K562 (cell line): ENCODE data around the gene MAP1LC3A. TPM values are rescaled to one million over a fixed set of nuclear protein-coding genes. Genes with fewer than 3 reads are reported as not detected.
A peak's percentile ranks its signal among the peaks of the same experiment; 100 is the strongest.

Experiments used
- ATAC-seq: fragments of 200-7000 bp; cut with Tn5 transposase; 3 replicates; pipeline ENCODE4 v1.9.1; 2020; ENCODE audit warnings: moderate library complexity
- BruUV-seq: library from RNA; stranded (reverse); fragments of 400-500 nt; replicated peaks from 2 replicates; lab custom pipeline; 2021; lab: Mats Ljungman, UMichigan
- CTCF ChIA-PET: fragments of 300-600 bp; formaldehyde crosslinking; extraction: SDS; loops from one replicate; lab custom pipeline; 2021; ENCODE audit warnings: low intra/inter-chr PET ratio; lab: Yijun Ruan, JAX
- POLR2A ChIA-PET: fragments of 300-600, 350-650 bp; sonication (Branson Sonifier 250); formaldehyde crosslinking; extraction: SDS; loops from one replicate; lab custom pipeline; 2021; ENCODE audit warnings: antibody characterized with exemption, inconsistent platforms; lab: Yijun Ruan, JAX
- DNase-seq, 4 experiments: peaks; one replicate each; pipeline versions ENCODE4 v3.0.0 to v3.0.0-alpha.2; 2011 to 2018; ENCODE audit warnings: low spot score in 3 of 4, mixed read lengths in 3 of 4; ENCODE audit errors: extremely low read depth in 1 of 4
- FAIRE-seq: peaks from 2 replicates; lab custom pipeline; 2011; peaks lifted over from hg19 to GRCh38; lab: Jason Lieb, UNC
- H2AFZ ChIP-seq: 2 replicates; pipeline ENCODE4 v1.6.0; 2011; ENCODE audit warnings: low read depth, low read length, control low read depth, inconsistent platforms
- H3K27ac ChIP-seq: fragments of 200-600 bp; 3 replicates; pipeline ENCODE4 v1.8.0; 2011; ENCODE audit warnings: low read depth, mild to moderate bottlenecking, control low read depth, inconsistent platforms, low read length, moderate library complexity, mixed read lengths; ENCODE audit errors: extremely low read depth
- H3K27me3 ChIP-seq, 2 experiments: fragments of 300-600 bp in 1 of 2; 2 replicates in 1 of 2; 3 replicates in 1 of 2; pipeline versions ENCODE4 v1.6.0 to v1.8.0; 2011; ENCODE audit warnings: inconsistent platforms in 2 of 2, low read length in 2 of 2, mild to moderate bottlenecking in 1 of 2, mixed read lengths in 1 of 2, moderate library complexity in 1 of 2; ENCODE audit not compliant: control insufficient read depth in 2 of 2, insufficient read depth in 2 of 2
- H3K36me3 ChIP-seq: fragments of 300-600 bp; 3 replicates; pipeline ENCODE4 v1.8.0; 2011; ENCODE audit warnings: mild to moderate bottlenecking, low read length, inconsistent platforms; ENCODE audit not compliant: control insufficient read depth, insufficient read depth
- H3K4me1 ChIP-seq, 2 experiments: fragments of 200-600 bp in 1 of 2; replicated peaks in 1 of 2; 2 replicates in 1 of 2; 3 replicates in 1 of 2; pipeline versions ENCODE4 v1.5.1 to v1.8.0; 2011; ENCODE audit warnings: inconsistent platforms in 2 of 2, low read length in 2 of 2, mild to moderate bottlenecking in 1 of 2, mixed read lengths in 1 of 2, moderate library complexity in 1 of 2; ENCODE audit not compliant: control insufficient read depth in 2 of 2, insufficient read depth in 2 of 2
- H3K4me2 ChIP-seq: 2 replicates; pipeline ENCODE4 v1.6.1; 2011; ENCODE audit warnings: low read length, control low read depth, inconsistent platforms, mixed read lengths; ENCODE audit not compliant: insufficient read depth
- H3K4me3 ChIP-seq: fragments of 200-600 bp; sonication (generic), shearing (Covaris generic); 2 replicates; pipeline ENCODE4 v1.5.1; 2016; ENCODE audit warnings: control low read depth, inconsistent platforms
- H3K79me2 ChIP-seq: fragments of 200-600 bp; 3 replicates; pipeline ENCODE4 v1.8.0; 2011; ENCODE audit warnings: low read length, inconsistent platforms; ENCODE audit not compliant: control insufficient read depth, insufficient read depth
- H3K9ac ChIP-seq, 2 experiments: 2 replicates each; pipeline versions ENCODE4 v1.6.0 to v1.6.1; 2011; ENCODE audit warnings: low read depth in 2 of 2, low read length in 2 of 2, control low read depth in 1 of 2, inconsistent platforms in 1 of 2, mild to moderate bottlenecking in 1 of 2, mixed read lengths in 1 of 2; ENCODE audit not compliant: insufficient read depth in 1 of 2
- H3K9me1 ChIP-seq: one replicate; pipeline ENCODE4 v1.6.0; 2011; ENCODE audit warnings: inconsistent platforms, mild to moderate bottlenecking, low read length, moderate library complexity; ENCODE audit not compliant: control insufficient read depth, insufficient read depth
- H3K9me3 ChIP-seq: replicated peaks from 2 replicates; pipeline ENCODE4 v1.5.1; 2011; ENCODE audit warnings: low read depth, low read length, inconsistent platforms; ENCODE audit not compliant: control insufficient read depth, insufficient read depth
- H4K20me1 ChIP-seq: replicated peaks from 2 replicates; pipeline ENCODE4 v1.6.1; 2011; ENCODE audit warnings: low read length, inconsistent platforms, mixed read lengths; ENCODE audit not compliant: control insufficient read depth, insufficient read depth
- GTF3C2 ChIP-seq: IDR thresholded peaks from 3 replicates; pipeline ENCODE4 v1.6.1; 2011; ENCODE audit warnings: borderline replicate concordance, mild to moderate bottlenecking, moderate library complexity; ENCODE audit not compliant: insufficient read length; ENCODE audit errors: extremely low read depth
- NCOA4 ChIP-seq: fragments of 450-650 bp; IDR thresholded peaks from 2 replicates; pipeline ENCODE4 v1.6.1; 2018; ENCODE audit warnings: mild to moderate bottlenecking; ENCODE audit not compliant: partially characterized antibody
- NR2C1 ChIP-seq, 2 experiments: fragments of 450-650 bp; IDR thresholded peaks; 2 replicates each; pipeline ENCODE4 v1.6.1; 2017; ENCODE audit warnings: mild to moderate bottlenecking in 2 of 2, antibody characterized with exemption in 1 of 2, inconsistent platforms in 1 of 2, missing compliant biosample characterization in 1 of 2, missing genetic modification characterization in 1 of 2
- POLR2AphosphoS5 ChIP-seq: IDR thresholded peaks from 2 replicates; pipeline ENCODE4 v1.6.1; 2011; ENCODE audit warnings: mild to moderate bottlenecking, low read depth, low read length, moderate library complexity; ENCODE audit not compliant: control insufficient read depth, insufficient read depth
- REST ChIP-seq, 2 experiments: fragments of 450-650 bp; formaldehyde crosslinking in 1 of 2; IDR thresholded peaks; 2 replicates each; pipeline versions ENCODE4 v1.4.0 to v1.6.1; 2014 to 2020; ENCODE audit warnings: mild to moderate bottlenecking in 2 of 2, borderline replicate concordance in 1 of 2, low read depth in 1 of 2
- TRIM28 ChIP-seq: fragments of 450-650 bp; IDR thresholded peaks from 2 replicates; pipeline ENCODE4 v1.6.1; 2017
- ZNF274 ChIP-seq: IDR thresholded peaks from 2 replicates; pipeline ENCODE4 v1.6.1; 2011; ENCODE audit warnings: low read depth, mild to moderate bottlenecking, low read length, moderate library complexity, borderline replicate concordance
- WGBS: fragments of 100-300 bp; shearing (Covaris generic); methylation state at CpG from one replicate; pipeline ENCODE4 v1.1.6; 2016; ENCODE audit warnings: low coverage, mixed read lengths; ENCODE audit not compliant: insufficient coverage; ENCODE audit errors: missing lambda C conversion rate; 5-methylcytosine and 5-hydroxymethylcytosine counted together
- in situ Hi-C: fragments of 300-500 bp; cut with MboI; formaldehyde crosslinking; loops from 4 replicates; pipeline ENCODE4 v1.15.0; 2018; ENCODE audit warnings: inconsistent platforms, mixed read lengths
- intact Hi-C: fragments of 100-400 bp; cut with micrococcal nuclease; formaldehyde crosslinking; loops from 2 replicates; pipeline ENCODE4 v1.14.2; 2022
- polyA plus RNA-seq, 8 experiments: library from polyadenylated mRNA; depleted of rRNA in 4 of 8; stranded (reverse) in 5 of 8; unstranded in 3 of 8; fragments of >200 nt; fragmentation: Nextera tagmentation in 2 of 8; fragmentation: Illumina TruSeq in 1 of 8; extraction: Ambion mirVana in 2 of 8; extraction: Trizol in 1 of 8; gene quantifications; 2 replicates each; pipeline versions ENCODE4 v1.2.1 to v1.2.3, GENCODE V29; 2011 to 2014; ENCODE audit warnings: inconsistent platforms in 1 of 8, missing spikeins in 1 of 8
- total RNA-seq, 7 experiments: library from RNA; depleted of rRNA in 6 of 7; stranded (reverse); fragments of >200 nt in 6 of 7; fragmentation: Illumina TruSeq in 2 of 7; extraction: Trizol in 2 of 7; gene quantifications; 2 replicates each; pipeline versions ENCODE4 v1.2.1 to v1.2.3, GENCODE V29; 2011 to 2021; ENCODE audit warnings: low replicate concordance in 1 of 7

Gene MAP1LC3A
- total and polyA plus RNA-seq, 9 of the 15 experiments (the other 6 are each of a cell fraction or from before 2014, with no cell fraction given), result 0.27 to 0.38 TPM; not detected in 7

GRCh38 chr20:34544109-34544796 is 14.3 kb upstream of the MAP1LC3A start:
- DNase-seq, result no peak
- peak; percentile 71 for ATAC-seq
- H3K4me2 ChIP-seq, result no peak overlapping the region
- H3K27ac ChIP-seq, result no peak overlapping the region
- FAIRE-seq, result no peak
- H4K20me1 ChIP-seq, result no peaks in the 10 kb centered on the region
- no peaks in the 10 kb centered on the region; a peak in 1 of 5 replicates for H3K27me3 ChIP-seq
- in situ Hi-C loops (no loop called here), intact Hi-C loops (no loop called here)
- POLR2A ChIA-PET, result interaction anchor here (0.7 to 1.1 kb wide), 3 partner anchors 9 to 157 kb away, joined by 3 to 5 read pairs (median 3); no protein-coding TSS in a partner anchor
- H3K4me1 ChIP-seq, result peaks cover 3 to 11% of the 10 kb centered on the region in 2 experiments; a peak in 4 of 5 replicates
- H2AFZ ChIP-seq, result no peak overlapping the region
- 54% methylated on average over 18 of the region's 19 CpGs for WGBS
- no TSS peak for BruUV-seq
- H3K4me3 ChIP-seq, result no peak overlapping the region
- 0 out of 4 replicates have a peak overlapping the region, but pooled peaks of 1 of the 2 experiments have one; percentile 2 for H3K9ac ChIP-seq
- peaks cover 22% of the 10 kb centered on the region; the same call in 2 of the 3 replicates for H3K36me3 ChIP-seq
- peaks cover 1% of the 10 kb centered on the region for H3K9me1 ChIP-seq
- CTCF ChIA-PET, result no interaction called here
- no peaks in the 10 kb centered on the region for H3K9me3 ChIP-seq
- no peaks in the 10 kb centered on the region for H3K79me2 ChIP-seq
- TF ChIP-seq GTF3C2, result no peak
- TF ChIP-seq NCOA4, result no peak
- no peak for TF ChIP-seq REST (IDR thresholded peaks at IDR 0.05; ENCODE audit: borderline replicate concordance)
- TF ChIP-seq REST (CRISPR knock-in tag; IDR thresholded peaks at IDR 0.05; ENCODE audit: low read depth), result no peak
- TF ChIP-seq POLR2AphosphoS5, result no peak
- TF ChIP-seq TRIM28, result no peak
- no peak for TF ChIP-seq NR2C1 (IDR thresholded peaks at IDR 0.05)
- no peak for TF ChIP-seq NR2C1 (tag; IDR thresholded peaks at IDR 0.05)
- no peak for TF ChIP-seq ZNF274
